HL-60 (cell line): ENCODE measurements around the gene VASP.

Source experiments
- DNase-seq, 2 experiments: peaks; one replicate each; pipeline ENCODE4 v3.0.0-alpha.2; 2010 to 2020; ENCODE audit warnings: low read depth in 1 of 2, low spot score in 1 of 2
- H3K27ac ChIP-seq: fragments of 250-450 bp; sonication (Bioruptor Pico); replicated peaks from 2 replicates; pipeline ENCODE4 v1.5.1; 2020; ENCODE audit warnings: mild to moderate bottlenecking, moderate library complexity
- H3K27me3 ChIP-seq: fragments of 250-450 bp; sonication (Bioruptor Pico); 2 replicates; pipeline ENCODE4 v1.5.1; 2021; ENCODE audit warnings: mild to moderate bottlenecking, moderate library complexity; ENCODE audit not compliant: insufficient read depth, poor library complexity, severe bottlenecking
- H3K4me3 ChIP-seq: replicated peaks from 2 replicates; pipeline ENCODE4 v1.5.1; 2011; ENCODE audit warnings: mild to moderate bottlenecking, control low read depth, low read length; ENCODE audit not compliant: insufficient read depth
- GABPA ChIP-seq: IDR thresholded peaks from 2 replicates; pipeline ENCODE4 v1.6.1; 2012; ENCODE audit warnings: low read depth
- POLR2AphosphoS5 ChIP-seq: IDR thresholded peaks from 2 replicates; pipeline ENCODE4 v1.6.1; 2012; ENCODE audit warnings: low read depth
- REST ChIP-seq: IDR thresholded peaks from 2 replicates; pipeline ENCODE4 v1.6.1; 2012; ENCODE audit warnings: low read depth; ENCODE audit not compliant: insufficient replicate concordance
- SPI1 ChIP-seq: IDR thresholded peaks from 2 replicates; pipeline ENCODE4 v1.6.1; 2012; ENCODE audit warnings: low read depth, mild to moderate bottlenecking, borderline replicate concordance
- TF ChIP-seq, protein P1 (sequence below): IDR thresholded peaks from one replicate; pipeline ENCODE4 v1.5.1; 2011; ENCODE audit warnings: low read length, control low read depth, inconsistent platforms; ENCODE audit not compliant: insufficient read depth

The VASP gene

DNA sequence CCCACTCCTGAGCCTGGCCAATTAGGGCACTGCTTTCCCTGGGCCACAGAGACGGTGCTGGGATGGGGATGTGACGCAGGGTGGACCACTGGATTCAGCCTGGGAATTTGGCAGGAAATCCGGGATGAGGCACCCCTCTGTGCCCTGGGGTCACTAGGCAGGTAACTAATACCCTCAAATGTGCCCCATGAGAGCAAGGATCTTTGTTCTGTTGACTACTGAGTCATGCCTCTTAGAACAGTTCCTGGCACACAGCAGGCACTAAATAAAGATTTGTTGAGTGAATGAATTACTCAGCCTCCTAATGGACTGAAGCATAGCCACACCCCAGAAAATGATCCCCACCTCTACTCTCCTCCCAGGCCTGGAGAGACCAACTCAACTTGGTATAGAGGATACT lies 61.5 kb downstream of the VASP start:
- no peaks in the 10 kb centered on the region for H3K27me3 ChIP-seq
- H3K27ac ChIP-seq, result no peak overlapping the region
- no peak overlapping the region for H3K4me3 ChIP-seq
- no peak for DNase-seq
- no peak for TF ChIP-seq POLR2AphosphoS5
- TF ChIP-seq REST, result no peak
- TF ChIP-seq GABPA, result no peak
- TF ChIP-seq, protein P1, sequence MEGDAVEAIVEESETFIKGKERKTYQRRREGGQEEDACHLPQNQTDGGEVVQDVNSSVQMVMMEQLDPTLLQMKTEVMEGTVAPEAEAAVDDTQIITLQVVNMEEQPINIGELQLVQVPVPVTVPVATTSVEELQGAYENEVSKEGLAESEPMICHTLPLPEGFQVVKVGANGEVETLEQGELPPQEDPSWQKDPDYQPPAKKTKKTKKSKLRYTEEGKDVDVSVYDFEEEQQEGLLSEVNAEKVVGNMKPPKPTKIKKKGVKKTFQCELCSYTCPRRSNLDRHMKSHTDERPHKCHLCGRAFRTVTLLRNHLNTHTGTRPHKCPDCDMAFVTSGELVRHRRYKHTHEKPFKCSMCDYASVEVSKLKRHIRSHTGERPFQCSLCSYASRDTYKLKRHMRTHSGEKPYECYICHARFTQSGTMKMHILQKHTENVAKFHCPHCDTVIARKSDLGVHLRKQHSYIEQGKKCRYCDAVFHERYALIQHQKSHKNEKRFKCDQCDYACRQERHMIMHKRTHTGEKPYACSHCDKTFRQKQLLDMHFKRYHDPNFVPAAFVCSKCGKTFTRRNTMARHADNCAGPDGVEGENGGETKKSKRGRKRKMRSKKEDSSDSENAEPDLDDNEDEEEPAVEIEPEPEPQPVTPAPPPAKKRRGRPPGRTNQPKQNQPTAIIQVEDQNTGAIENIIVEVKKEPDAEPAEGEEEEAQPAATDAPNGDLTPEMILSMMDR, result no peak
- no peak for TF ChIP-seq SPI1

GRCh38 chr19:45569619-45570421 lies 62.5 kb downstream of the VASP start:
- Histone ChIP-seq H3K4me3 (no peak overlapping the region), H3K27me3 (no peaks in the 10 kb centered on the region), H3K27ac (no peak overlapping the region)
- DNase-seq, result peak in 1 of 2 experiments; percentile 52
- TF ChIP-seq, protein P1, result peak; percentile 72
- no peak for TF ChIP-seq REST

GRCh38 chr19:45571457-45572220 lies 64.4 kb downstream of the VASP start:
- no peak overlapping the region for H3K4me3 ChIP-seq
- no peak for TF ChIP-seq REST
- TF ChIP-seq GABPA, result no peak
- TF ChIP-seq SPI1, result no peak
- TF ChIP-seq, protein P1, result no peak
- no peak for TF ChIP-seq POLR2AphosphoS5
- no peak overlapping the region for H3K27ac ChIP-seq
- no peak for DNase-seq
- H3K27me3 ChIP-seq, result no peaks in the 10 kb centered on the region
